ENCODE data around the gene EGLN1.

Gene EGLN1

DNA sequence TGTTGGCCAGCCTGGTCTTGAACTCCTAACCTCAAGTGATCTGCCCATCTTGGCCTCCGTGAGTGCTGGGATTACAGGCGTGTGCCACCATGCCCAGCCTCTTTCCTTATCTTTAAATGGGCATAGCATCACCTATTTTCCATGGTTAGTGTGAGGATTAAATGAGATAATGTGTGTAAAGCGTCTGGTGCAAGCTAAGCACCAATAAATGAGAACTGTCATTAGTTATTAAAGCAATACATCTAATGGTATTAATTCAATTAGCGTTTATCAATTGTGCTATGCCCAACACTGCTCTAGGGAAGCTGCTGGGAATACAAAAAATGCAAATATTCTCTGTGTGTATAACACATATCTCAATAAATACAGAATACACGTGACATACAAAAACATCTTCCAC is 94.5 kb downstream of the EGLN1 start:
- no peak for DNase-seq (ENCODE audit: low spot score)

- DNase-seq (ENCODE audit: low spot score), result no peak
Observed at GRCh38 chr1:231326248-231326647, 95.8 kb downstream of the EGLN1 start.

GRCh38 chr1:231324660-231325059 is 97.4 kb downstream of the EGLN1 start:
- DNase-seq (ENCODE audit: low spot score), result no peak

DNA sequence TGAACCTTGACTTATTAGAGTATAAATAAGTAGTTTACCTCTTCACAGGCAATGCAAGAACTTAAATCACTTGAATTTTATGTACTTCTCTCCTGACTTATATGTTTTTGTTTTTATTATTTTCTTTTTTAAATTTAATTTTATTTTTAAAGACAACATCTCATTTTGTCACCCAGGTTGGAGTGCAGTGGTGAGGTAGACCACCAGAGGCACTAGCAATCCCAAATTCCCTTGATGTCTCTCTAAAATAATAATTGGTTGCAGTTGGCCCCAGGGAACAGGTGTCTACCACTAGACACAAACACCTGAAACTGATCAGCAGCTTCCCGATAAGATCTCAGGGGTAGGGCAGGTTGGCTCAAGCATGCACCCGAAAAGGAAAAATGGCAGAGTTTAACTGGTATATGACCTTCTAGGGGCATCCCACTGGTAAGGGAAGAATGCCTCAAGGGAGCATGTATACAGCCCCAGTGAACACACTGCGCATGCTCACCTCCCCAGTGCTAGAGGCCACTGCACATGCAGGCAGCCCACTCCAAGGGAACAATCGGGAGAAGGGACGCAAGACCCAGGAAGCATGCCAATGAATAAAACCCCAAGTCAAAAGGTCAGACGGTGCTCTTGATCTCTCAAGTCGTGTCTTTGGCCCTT is 99.1 kb downstream of the EGLN1 start:
- DNase-seq (ENCODE audit: low spot score), result no peak

DNA sequence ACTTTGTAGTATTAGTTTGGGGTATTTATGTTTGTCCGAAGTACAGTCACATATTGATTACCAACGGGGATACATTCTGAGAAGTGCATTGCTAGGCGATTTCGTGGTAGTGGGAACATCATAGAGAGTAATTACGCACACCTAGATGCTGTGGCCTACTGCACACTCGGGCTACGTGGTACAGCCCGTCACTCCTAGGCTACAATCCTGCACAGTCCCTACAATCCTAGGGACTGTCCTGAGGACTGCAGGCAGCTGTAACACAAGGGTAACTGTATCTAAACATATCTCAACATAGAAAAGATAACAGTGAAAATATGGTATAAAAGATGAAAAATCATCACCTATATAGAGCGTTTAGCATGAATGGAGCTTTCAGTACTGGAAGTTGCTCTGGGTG is 103.0 kb downstream of the EGLN1 start:
- DNase-seq (ENCODE audit: low spot score), result no peak

DNA sequence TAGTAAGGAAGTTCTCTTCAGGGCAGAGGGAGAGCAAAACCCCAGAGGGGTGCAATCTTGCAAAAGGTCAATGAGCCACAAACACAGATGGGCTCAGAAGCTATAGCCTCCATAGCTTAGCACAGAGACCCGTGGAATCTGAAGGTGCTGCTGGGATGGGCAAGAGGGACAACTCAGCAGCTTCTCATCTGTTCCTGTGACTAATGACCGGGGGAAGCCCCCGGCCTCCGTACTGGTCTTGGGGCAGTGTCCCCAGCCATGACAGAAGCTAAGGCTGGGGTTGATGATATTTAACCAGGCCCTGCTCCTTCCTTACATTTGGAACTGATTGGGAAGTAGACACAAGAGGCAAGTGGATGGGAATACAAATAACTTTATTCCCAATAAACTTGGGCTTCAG is 103.5 kb downstream of the EGLN1 start:
- DNase-seq (ENCODE audit: low spot score), result no peak

DNA sequence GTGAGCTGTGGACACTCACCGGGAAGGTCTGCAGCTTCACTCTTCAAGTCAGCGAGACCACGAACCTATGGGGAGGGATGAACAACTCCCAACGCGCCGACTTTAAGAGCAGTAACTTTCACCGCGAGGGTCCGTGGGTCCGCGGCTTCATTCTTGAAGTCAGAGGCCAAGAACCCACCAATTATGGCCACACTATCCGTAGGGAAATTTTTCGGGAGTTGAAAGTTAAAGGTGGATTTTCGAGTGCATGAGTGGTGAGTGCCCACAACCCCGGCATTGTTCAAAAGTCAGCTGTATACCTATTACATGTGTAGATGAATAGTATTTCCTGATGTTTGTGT is 104.1 kb downstream of the EGLN1 start:
- DNase-seq (ENCODE audit: low spot score), result no peak

- no peak for DNase-seq (ENCODE audit: low spot score)
Observed at GRCh38 chr1:231317306-231318014, 104.6 kb downstream of the EGLN1 start.

- peak; percentile 16 for DNase-seq (ENCODE audit: low spot score)
Observed at GRCh38 chr1:231315887-231316286, 106.2 kb downstream of the EGLN1 start.

All from CD4-positive, alpha-beta T cell treated with Interleukin-6 at 100 ng/mL for 8 hours (primary cell).